HEK293T (cell line): ENCODE measurements around the gene AGPAT3.

Experiments used
- ARNT ChIP-seq: fragments of 450-650 bp; IDR thresholded peaks from 2 replicates; pipeline ENCODE4 v1.6.1; 2017; ENCODE audit warnings: mild to moderate bottlenecking
- BHLHE40 ChIP-seq: fragments of 450-650 bp; IDR thresholded peaks from 2 replicates; pipeline ENCODE4 v1.6.1; 2016; ENCODE audit warnings: mild to moderate bottlenecking, moderate library complexity, borderline replicate concordance
- CTBP1 ChIP-seq: fragments of 450-650 bp; IDR thresholded peaks from 2 replicates; pipeline ENCODE4 v1.6.1; 2016; ENCODE audit warnings: borderline replicate concordance
- ELF4 ChIP-seq: fragments of 450-650 bp; IDR thresholded peaks from 2 replicates; pipeline ENCODE4 v1.6.1; 2017; ENCODE audit warnings: antibody characterized with exemption
- FOXK2 ChIP-seq: fragments of 450-650 bp; IDR thresholded peaks from 2 replicates; pipeline ENCODE4 v1.6.1; 2016; ENCODE audit warnings: mild to moderate bottlenecking
- FOXM1 ChIP-seq: fragments of 450-650 bp; IDR thresholded peaks from 2 replicates; pipeline ENCODE4 v1.6.1; 2017; ENCODE audit warnings: mild to moderate bottlenecking, borderline replicate concordance
- LEF1 ChIP-seq: fragments of 450-650 bp; IDR thresholded peaks from 2 replicates; pipeline ENCODE4 v1.6.1; 2017; ENCODE audit warnings: mild to moderate bottlenecking, borderline replicate concordance
- NFRKB ChIP-seq: fragments of 450-650 bp; IDR thresholded peaks from 2 replicates; pipeline ENCODE4 v1.6.1; 2016; ENCODE audit warnings: mild to moderate bottlenecking, moderate library complexity
- SP1 ChIP-seq: fragments of 450-650 bp; IDR thresholded peaks from 2 replicates; pipeline ENCODE4 v1.6.1; 2017
- SUZ12 ChIP-seq: fragments of 450-650 bp; IDR thresholded peaks from 2 replicates; pipeline ENCODE4 v1.6.1; 2016; ENCODE audit warnings: mild to moderate bottlenecking
- TARDBP ChIP-seq: fragments of 450-650 bp; IDR thresholded peaks from 2 replicates; pipeline ENCODE4 v1.6.1; 2016
- ZNF384 ChIP-seq: fragments of 450-650 bp; IDR thresholded peaks from 2 replicates; pipeline ENCODE4 v1.6.1; 2016

DNA sequence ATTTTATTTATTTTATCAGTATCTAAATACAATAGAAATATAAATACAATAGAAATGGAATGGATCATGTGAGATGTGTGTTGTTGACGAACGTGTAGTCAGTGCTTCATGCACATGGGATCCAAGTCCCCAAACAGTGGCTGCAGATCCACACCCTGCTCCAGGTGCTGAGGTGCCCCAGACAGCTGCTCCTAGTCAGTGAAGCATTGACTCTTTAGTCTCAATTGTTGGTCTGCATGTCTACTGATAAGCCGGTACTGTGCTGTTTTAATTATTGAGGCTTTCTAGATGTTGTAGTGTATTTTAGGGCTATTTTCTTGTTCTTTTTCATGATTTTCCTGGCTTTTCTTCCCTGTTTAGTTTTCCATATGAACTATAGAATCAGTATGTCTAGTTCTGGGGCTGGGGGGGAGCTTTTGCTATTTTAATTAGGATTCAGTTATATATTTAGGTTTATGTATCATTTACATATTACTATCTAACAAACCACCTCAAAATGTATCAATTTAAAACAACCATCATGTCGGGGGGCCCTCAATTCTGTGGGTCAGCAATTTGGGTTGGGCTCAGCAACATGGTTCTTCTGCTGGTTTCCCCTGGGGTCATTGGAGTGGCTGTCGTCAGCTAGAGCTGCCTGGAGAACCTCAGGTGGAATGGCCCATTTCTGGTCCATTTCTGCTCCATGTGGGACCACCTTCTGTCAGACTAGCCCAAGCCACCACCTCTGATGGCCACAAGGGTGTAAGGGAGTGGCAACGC lies 83.9 kb downstream of the AGPAT3 start:
- no peak for TF ChIP-seq LEF1
- no peak for TF ChIP-seq TARDBP
- TF ChIP-seq ELF4 = no peak
- no peak for TF ChIP-seq FOXM1
- TF ChIP-seq ZNF384 = no peak
- no peak for TF ChIP-seq ARNT
- TF ChIP-seq SP1 = no peak
- TF ChIP-seq SUZ12 = no peak
- no peak for TF ChIP-seq BHLHE40
- TF ChIP-seq NFRKB = no peak
- no peak for TF ChIP-seq CTBP1
- no peak for TF ChIP-seq FOXK2
